Measurements from ENCODE around the gene GSTK1. TPM values are rescaled to one million over a fixed set of nuclear protein-coding genes. Genes with fewer than 3 reads are reported as not detected.

The GSTK1 gene
- polyA plus RNA-seq, 1 donor from 2014 or later = 12.8 TPM

GRCh38 chr7:143247372-143247771 is 15.9 kb upstream of the GSTK1 start:
- Histone ChIP-seq H3K36me3 (ENCODE audit: insufficient read depth, low read length) (no peaks in the 10 kb centered on the region), H3K27ac (ENCODE audit: low read length) (no peak overlapping the region), H3K9ac (ENCODE audit: low read length) (no peak overlapping the region), H2AFZ (ENCODE audit: low read depth, low read length) (no peak overlapping the region), H3K4me2 (ENCODE audit: low read length) (no peak overlapping the region), H3F3A (ENCODE audit: insufficient read depth, low read length, poor library complexity, severe bottlenecking) (no peaks in the 10 kb centered on the region), H3K79me2 (replicated peaks; ENCODE audit: insufficient read depth, low read length) (no peaks in the 10 kb centered on the region), H4K20me1 (ENCODE audit: insufficient read depth) (no peaks in the 10 kb centered on the region), H3K9me3 (ENCODE audit: low read length) (no peaks in the 10 kb centered on the region), H3K27me3 (ENCODE audit: insufficient read depth, low read depth, low read length) (no peaks in the 10 kb centered on the region), H3K9me2 (ENCODE audit: insufficient read depth, low read length) (no peaks in the 10 kb centered on the region), H3K4me3 (ENCODE audit: low read length) (no peak overlapping the region)
- TF ChIP-seq TAF1 (IDR thresholded peaks at IDR 0.05; ENCODE audit: low read depth) (no peak), MXI1 (conservative IDR thresholded peaks at IDR 0.05; ENCODE audit: poor library complexity, severe bottlenecking) (no peak), EZH2 (IDR thresholded peaks at IDR 0.05; ENCODE audit: borderline replicate concordance, insufficient read depth, low read length, poor library complexity, severe bottlenecking) (no peak), EP300 (conservative IDR thresholded peaks at IDR 0.05; ENCODE audit: poor library complexity, severe bottlenecking) (no peak), REST (IDR thresholded peaks at IDR 0.05; ENCODE audit: borderline replicate concordance) (no peak), POLR2AphosphoS5 (IDR thresholded peaks at IDR 0.05) (no peak), SMC3 (conservative IDR thresholded peaks at IDR 0.05; ENCODE audit: poor library complexity) (no peak), RAD21 (conservative IDR thresholded peaks at IDR 0.05) (no peak), CTCF (IDR thresholded peaks at IDR 0.05; ENCODE audit: poor library complexity, severe bottlenecking) (no peak)

DNA sequence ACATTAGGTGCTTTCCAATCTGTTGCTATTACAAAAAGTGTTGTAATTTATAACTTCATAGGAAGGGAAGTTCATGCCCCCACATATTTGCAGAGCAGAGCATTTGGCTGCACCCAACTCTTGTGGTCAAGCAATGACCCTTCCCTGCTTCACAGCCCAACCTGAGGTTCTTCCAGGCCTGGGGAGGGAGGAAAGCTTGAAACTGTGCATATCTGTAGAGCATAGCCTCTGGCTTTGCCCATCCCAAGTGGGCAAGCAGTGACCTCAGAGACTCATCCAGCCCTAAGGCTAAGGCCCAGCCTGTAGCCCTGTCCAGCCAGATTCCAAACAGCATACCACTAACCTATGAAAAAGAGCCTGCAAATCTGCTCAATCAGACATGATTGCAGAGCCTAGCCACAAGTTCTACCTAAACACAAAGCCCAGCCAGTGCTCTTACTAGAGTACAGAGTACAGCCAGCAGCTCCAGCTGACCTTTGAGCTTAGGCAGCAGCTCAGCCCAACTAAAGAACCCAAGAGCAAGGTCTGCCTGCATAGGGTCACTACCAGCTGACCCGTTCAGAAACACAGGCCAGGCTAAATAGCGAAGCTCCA is 14.4 kb upstream of the GSTK1 start:
- H3K27ac ChIP-seq (ENCODE audit: low read length) = no peak overlapping the region
- H3K4me3 ChIP-seq (ENCODE audit: low read length) = no peak overlapping the region
- TF ChIP-seq RAD21 (conservative IDR thresholded peaks at IDR 0.05) (no peak), EP300 (conservative IDR thresholded peaks at IDR 0.05; ENCODE audit: poor library complexity, severe bottlenecking) (no peak), SMC3 (conservative IDR thresholded peaks at IDR 0.05; ENCODE audit: poor library complexity) (no peak), EZH2 (IDR thresholded peaks at IDR 0.05; ENCODE audit: borderline replicate concordance, insufficient read depth, low read length, poor library complexity, severe bottlenecking) (no peak), REST (IDR thresholded peaks at IDR 0.05; ENCODE audit: borderline replicate concordance) (no peak), CTCF (IDR thresholded peaks at IDR 0.05; ENCODE audit: poor library complexity, severe bottlenecking) (no peak), POLR2AphosphoS5 (IDR thresholded peaks at IDR 0.05) (no peak), MXI1 (conservative IDR thresholded peaks at IDR 0.05; ENCODE audit: poor library complexity, severe bottlenecking) (no peak), TAF1 (IDR thresholded peaks at IDR 0.05; ENCODE audit: low read depth) (no peak)
- no peaks in the 10 kb centered on the region for H3F3A ChIP-seq (ENCODE audit: insufficient read depth, low read length, poor library complexity, severe bottlenecking)
- H3K9ac ChIP-seq (ENCODE audit: low read length) = no peak overlapping the region
- H3K9me3 ChIP-seq (ENCODE audit: low read length) = no peaks in the 10 kb centered on the region
- H4K20me1 ChIP-seq (ENCODE audit: insufficient read depth) = no peaks in the 10 kb centered on the region
- no peaks in the 10 kb centered on the region for H3K79me2 ChIP-seq (replicated peaks; ENCODE audit: insufficient read depth, low read length)
- H3K27me3 ChIP-seq (ENCODE audit: insufficient read depth, low read depth, low read length) = no peaks in the 10 kb centered on the region
- no peaks in the 10 kb centered on the region for H3K36me3 ChIP-seq (ENCODE audit: insufficient read depth, low read length)
- no peaks in the 10 kb centered on the region for H3K9me2 ChIP-seq (ENCODE audit: insufficient read depth, low read length)
- H2AFZ ChIP-seq (ENCODE audit: low read depth, low read length) = no peak overlapping the region
- H3K4me2 ChIP-seq (ENCODE audit: low read length) = no peak overlapping the region

Data from neural cell (in vitro differentiated cells).